ENCODE data around the gene CSRNP3. TPM values are rescaled to one million over a fixed set of nuclear protein-coding genes. Genes with fewer than 3 reads are reported as not detected.

CSRNP3 gene
- polyA plus RNA-seq, 5 donors, result 5.4 to 10.0 (median 9.3) TPM

- no peak for DNase-seq
Measured at GRCh38 chr2:165679621-165680020, 210.1 kb downstream of the CSRNP3 start.

DNA sequence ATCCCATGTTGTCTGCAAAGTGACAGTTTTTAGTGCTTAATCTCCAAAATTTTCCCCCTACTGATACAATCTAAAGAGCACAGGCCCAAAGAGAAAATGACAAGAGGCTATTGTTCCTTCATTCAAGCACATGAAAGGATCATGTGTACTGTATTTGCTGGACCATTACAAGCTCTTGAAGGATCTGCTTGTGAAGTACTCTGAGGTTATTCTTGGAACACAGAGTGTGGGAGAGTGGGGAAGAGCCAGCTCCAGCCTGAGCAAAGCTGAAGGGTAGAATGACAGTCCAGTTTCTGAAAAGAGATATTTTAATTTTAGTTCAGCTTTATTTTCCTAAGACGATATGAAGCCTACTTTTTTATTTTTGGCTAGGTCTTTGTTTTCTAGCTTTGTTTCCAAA is 212.3 kb downstream of the CSRNP3 start:
- DNase-seq, result peak in 1 of 2 donors; percentile 3

- peak in 1 of 2 donors; percentile 7 for DNase-seq
Measured at GRCh38 chr2:165682546-165682945, 213.0 kb downstream of the CSRNP3 start.

DNA sequence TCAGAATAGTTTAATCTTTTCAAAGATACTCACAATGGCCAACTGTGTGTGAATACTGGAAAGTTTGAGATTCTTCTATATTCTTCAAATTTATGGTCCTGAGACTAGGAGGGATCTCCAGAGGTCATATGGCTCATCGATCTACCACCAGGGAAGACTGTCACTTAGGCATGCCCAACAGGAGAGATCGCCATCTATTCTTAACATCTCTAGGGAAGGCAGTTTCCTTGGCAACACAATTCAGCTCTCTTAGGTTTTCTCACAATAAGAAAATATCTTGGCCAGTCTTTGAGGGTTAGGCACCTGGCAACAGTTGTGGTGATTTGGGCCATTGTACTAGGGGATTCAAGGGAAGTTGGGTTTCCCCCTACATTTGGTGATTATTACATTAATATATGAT is 217.3 kb downstream of the CSRNP3 start:
- no peak for DNase-seq

GRCh38 chr2:165687426-165688002 is 218.0 kb downstream of the CSRNP3 start:
- no peak for DNase-seq

- no peak for DNase-seq
Measured at GRCh38 chr2:165691615-165692014, 222.1 kb downstream of the CSRNP3 start.

DNA sequence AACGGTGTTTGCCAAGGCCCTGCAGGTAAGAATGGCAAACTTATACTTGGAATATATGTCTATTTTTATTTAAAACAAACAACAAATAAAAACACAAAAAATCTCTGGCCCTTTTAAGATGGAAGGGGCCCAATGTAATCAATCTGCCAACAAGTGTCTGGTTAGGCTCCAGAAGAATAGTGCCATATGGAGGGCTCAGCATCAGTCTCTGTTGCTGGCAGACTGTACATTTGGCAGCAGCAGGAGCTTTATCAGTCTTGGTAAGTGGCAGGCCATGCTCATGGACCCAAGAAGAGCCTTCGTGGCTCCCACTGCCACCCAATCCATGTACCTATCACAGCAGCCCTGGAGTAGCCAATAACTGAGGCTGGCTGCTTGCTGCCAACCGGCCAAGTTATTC is 223.4 kb downstream of the CSRNP3 start:
- no peak for DNase-seq

- DNase-seq, result no peak
Measured at GRCh38 chr2:165693838-165694237, 224.3 kb downstream of the CSRNP3 start.

DNA sequence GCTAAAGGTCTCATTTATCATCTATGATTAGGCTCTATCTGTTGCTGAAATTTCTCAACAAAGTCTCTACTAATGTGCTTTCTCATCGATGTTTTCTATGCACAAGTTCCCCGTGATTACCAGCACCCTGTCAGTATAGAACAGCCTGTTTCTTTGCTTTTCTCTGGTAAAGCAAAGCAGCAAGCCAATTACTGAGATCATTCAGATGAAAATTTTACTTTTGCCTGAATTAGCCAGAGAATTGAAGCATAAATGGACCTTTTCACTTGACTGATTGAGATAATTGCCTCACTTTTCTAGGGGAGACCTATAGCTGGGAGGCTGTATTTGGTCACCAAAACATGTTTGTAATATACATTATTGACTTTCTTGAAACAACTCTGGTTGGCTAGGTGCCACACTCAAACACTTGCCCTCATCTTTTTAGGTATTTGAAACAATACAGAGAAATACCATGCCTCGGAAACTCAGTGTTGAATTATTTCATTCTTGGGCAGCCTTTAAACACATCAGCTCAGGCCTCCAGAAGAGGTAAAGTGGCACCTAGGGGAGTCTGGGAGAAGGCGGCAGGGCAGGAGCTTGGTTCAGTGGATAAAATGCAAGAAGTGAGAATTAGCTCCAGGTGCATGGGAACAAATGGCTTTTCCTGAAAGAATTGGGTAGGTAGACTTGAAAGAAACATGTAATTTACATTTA is 228.4 kb downstream of the CSRNP3 start:
- no peak for DNase-seq

- DNase-seq, result peak; percentile 39 to 54
Measured at GRCh38 chr2:165698444-165698884, 229.0 kb downstream of the CSRNP3 start.

DNA sequence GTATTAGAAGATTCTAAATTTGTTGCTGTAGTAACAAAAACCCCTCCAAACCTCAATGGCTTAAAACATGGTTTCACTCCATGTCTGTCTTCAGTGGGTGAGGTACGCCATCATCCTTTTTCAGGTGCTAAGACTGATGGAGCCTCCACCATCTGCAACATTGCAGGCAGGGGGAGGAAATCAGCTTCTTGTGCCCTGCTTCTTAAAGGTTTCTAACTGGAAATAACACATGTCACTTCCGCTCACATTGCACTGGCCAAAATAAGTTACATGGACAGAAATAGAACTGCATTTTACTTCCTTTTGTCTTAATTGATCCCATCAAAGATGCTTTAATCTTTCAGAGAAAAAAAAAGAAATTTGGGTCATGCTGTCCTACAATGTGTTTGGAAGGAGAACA is 230.4 kb downstream of the CSRNP3 start:
- no peak for DNase-seq

DNA sequence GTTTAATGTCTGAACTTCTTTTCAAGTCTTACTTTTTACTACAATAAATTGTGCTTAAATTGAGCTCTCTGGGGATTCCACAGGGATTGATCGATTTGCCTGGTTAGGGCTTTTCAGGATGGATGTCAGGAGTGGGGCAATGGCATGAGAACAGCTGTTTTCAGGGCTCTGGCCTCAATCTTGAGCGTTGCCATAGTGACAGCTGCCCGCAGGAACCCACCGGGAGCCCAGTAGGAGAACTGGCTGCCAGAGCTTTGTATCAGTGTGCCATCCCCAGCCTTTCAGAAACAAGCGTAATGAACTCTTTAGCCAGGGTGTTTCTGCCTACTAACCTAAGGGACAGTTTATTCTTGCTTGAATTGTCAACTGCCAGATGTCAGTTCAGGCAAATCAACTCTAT is 231.0 kb downstream of the CSRNP3 start:
- DNase-seq, result no peak

DNA sequence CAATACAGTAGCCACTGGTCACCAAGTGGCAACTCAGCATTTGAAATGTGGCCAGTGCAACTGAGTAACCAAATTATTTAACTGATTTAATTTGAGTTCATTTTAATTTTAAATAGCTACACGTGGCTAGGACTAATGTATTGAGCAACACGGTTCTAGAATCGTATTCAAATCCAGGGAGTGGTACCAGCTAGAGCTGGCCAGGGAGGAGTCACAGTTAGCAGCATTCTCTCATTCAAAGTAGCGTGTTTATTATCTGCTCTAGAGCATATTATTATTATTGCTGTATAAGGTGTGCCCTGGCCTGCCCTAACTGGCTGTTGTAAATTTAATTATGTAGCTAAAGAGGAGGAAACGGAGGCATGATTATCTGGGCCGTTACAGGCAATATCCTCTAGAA is 231.6 kb downstream of the CSRNP3 start:
- DNase-seq, result no peak

- no peak for DNase-seq
Measured at GRCh38 chr2:165706960-165707487, 237.5 kb downstream of the CSRNP3 start.

DNA sequence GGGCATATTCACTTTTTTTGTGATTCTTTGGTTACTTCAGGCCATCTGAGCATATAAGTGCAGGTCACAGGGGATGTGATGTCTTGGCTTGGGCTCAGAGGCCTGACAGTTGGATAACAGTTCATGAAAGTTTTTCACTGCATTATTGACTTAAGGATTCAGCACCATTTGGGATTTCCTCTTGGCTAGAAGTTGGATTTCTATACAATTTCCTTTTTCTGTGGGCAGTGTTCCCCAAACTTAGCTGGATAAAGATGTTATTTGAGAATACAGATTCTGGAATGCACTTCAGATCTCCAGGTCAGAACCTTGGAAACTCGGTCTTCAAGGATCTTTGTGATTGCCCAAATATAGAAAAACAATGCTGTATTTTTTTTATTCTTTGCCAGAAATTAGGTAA is 246.6 kb downstream of the CSRNP3 start:
- DNase-seq, result no peak

- no peak for DNase-seq
Measured at GRCh38 chr2:165718610-165719210, 249.2 kb downstream of the CSRNP3 start.

DNA sequence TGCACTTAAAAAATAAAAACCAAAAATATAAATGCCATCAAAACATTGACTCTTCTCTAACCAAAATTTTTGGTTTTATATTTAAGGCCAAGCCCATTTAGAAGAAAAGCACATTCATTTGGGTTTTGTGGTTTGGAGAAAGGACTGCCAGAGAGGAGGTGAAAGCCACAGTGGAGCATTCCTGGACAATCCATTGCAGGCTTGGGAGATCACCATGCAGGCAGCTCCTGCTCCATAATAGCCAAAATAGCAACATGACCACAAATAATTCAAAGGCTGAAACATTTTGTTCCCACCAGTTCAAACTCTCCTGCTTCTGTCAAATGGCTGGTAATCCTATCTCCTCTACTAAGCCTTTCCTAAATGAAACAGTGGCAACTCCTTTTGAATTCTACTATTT is 251.0 kb downstream of the CSRNP3 start:
- DNase-seq, result no peak

GRCh38 chr2:165725421-165725820 is 255.9 kb downstream of the CSRNP3 start:
- no peak for DNase-seq

Other genes starting within 250 kb of the CSRNP3 start
- gene SCN2A, start 230.3 kb upstream of the CSRNP3 start, polyA plus RNA-seq (ENCODE audit: insufficient read depth in 1 of 5, insufficient read length in 5 of 5, low replicate concordance in 1 of 5), result under 1 TPM; 0.31 to 0.61 (median 0.41) TPM

Measured in right lung (tissue), 5 donors.